Fibroblast of lung (primary cell): ENCODE data around the gene ZNF214. TPM values are rescaled to one million over a fixed set of nuclear protein-coding genes. Genes with fewer than 3 reads are reported as not detected.

Source experiments
- DNase-seq, 2 donors: peaks; one replicate each; pipeline versions ENCODE4 v3.0.0 to v3.0.0-alpha.2; 2010; ENCODE audit warnings: low read depth in 2 of 2
- H2AFZ ChIP-seq: 2 replicates; pipeline ENCODE4 v1.5.1; 2012; ENCODE audit warnings: low read length, control low read depth, inconsistent platforms
- H3K27ac ChIP-seq: 2 replicates; pipeline ENCODE4 v1.5.1; 2011; ENCODE audit warnings: low read length, control low read depth; ENCODE audit not compliant: insufficient read depth
- H3K27me3 ChIP-seq: 2 replicates; pipeline ENCODE4 v1.5.1; 2011; ENCODE audit warnings: mild to moderate bottlenecking, low read length; ENCODE audit not compliant: control insufficient read depth, insufficient read depth
- H3K36me3 ChIP-seq: 2 replicates; pipeline ENCODE4 v1.5.1; 2011; ENCODE audit warnings: low read length; ENCODE audit not compliant: control insufficient read depth, insufficient read depth
- H3K4me1 ChIP-seq: 2 replicates; pipeline ENCODE4 v1.5.1; 2011; ENCODE audit warnings: low read length; ENCODE audit not compliant: control insufficient read depth, insufficient read depth; ENCODE audit errors: extremely low read depth
- H3K4me2 ChIP-seq: 2 replicates; pipeline ENCODE4 v1.5.1; 2011; ENCODE audit warnings: low read length, control low read depth; ENCODE audit not compliant: insufficient read depth; ENCODE audit errors: extremely low read depth
- H3K4me3 ChIP-seq, 4 experiments: fragments of 200-600 bp in 1 of 4; sonication (generic) in 1 of 4; replicated peaks in 1 of 4; 2 replicates each; pipeline ENCODE4 v1.5.1; 2011 to 2016; ENCODE audit warnings: low read length in 4 of 4, low read depth in 3 of 4, mild to moderate bottlenecking in 3 of 4, control low read depth in 2 of 4, inconsistent platforms in 1 of 4, mixed read lengths in 1 of 4; ENCODE audit not compliant: insufficient read depth in 1 of 4; ENCODE audit errors: control extremely low read depth in 1 of 4
- H3K79me2 ChIP-seq: 2 replicates; pipeline ENCODE4 v1.5.1; 2012; ENCODE audit warnings: mild to moderate bottlenecking, low read length, inconsistent platforms; ENCODE audit not compliant: control insufficient read depth, insufficient read depth
- H3K9ac ChIP-seq: 2 replicates; pipeline ENCODE4 v1.5.1; 2011; ENCODE audit warnings: mild to moderate bottlenecking, low read length, control low read depth; ENCODE audit not compliant: insufficient read depth
- H3K9me3 ChIP-seq: 2 replicates; pipeline ENCODE4 v1.5.1; 2012; ENCODE audit warnings: low read depth, low read length; ENCODE audit not compliant: control insufficient read depth, insufficient read depth
- H4K20me1 ChIP-seq: 2 replicates; pipeline ENCODE4 v1.5.1; 2011; ENCODE audit warnings: low read length; ENCODE audit not compliant: control insufficient read depth, insufficient read depth; ENCODE audit errors: extremely low read depth
- CTCF ChIP-seq, 2 donors: IDR thresholded peaks in 1 of 2; conservative IDR thresholded peaks in 1 of 2; 1 replicate in 1 of 2; 2 replicates in 1 of 2; pipeline ENCODE4 v1.5.1; 2011 to 2012; ENCODE audit warnings: low read length in 2 of 2, control low read depth in 1 of 2, inconsistent platforms in 1 of 2, low read depth in 1 of 2, mild to moderate bottlenecking in 1 of 2
- EZH2 ChIP-seq: IDR thresholded peaks from 2 replicates; pipeline ENCODE4 v1.5.1; 2012; ENCODE audit warnings: low read length, control low read depth, mild to moderate bottlenecking; ENCODE audit errors: missing control alignments
- polyA plus RNA-seq, 2 donors: library from polyadenylated mRNA; depleted of rRNA in 1 of 2; stranded (reverse) in 1 of 2; unstranded in 1 of 2; fragments of >200 nt; gene quantifications; 2 replicates each; pipeline ENCODE4 v1.2.1, GENCODE V29; 2011 to 2012; ENCODE audit warnings: missing spikeins in 1 of 2
- total RNA-seq: library from RNA; depleted of rRNA; stranded (reverse); fragments of >200 nt; gene quantifications from 2 replicates; pipeline ENCODE4 v1.2.1, GENCODE V29; 2014

ZNF214 gene
- total and polyA plus RNA-seq, 2 donors (not counting 1 experiment from before 2014, with no cell fraction given) = 1.8 to 9.9 TPM

DNA sequence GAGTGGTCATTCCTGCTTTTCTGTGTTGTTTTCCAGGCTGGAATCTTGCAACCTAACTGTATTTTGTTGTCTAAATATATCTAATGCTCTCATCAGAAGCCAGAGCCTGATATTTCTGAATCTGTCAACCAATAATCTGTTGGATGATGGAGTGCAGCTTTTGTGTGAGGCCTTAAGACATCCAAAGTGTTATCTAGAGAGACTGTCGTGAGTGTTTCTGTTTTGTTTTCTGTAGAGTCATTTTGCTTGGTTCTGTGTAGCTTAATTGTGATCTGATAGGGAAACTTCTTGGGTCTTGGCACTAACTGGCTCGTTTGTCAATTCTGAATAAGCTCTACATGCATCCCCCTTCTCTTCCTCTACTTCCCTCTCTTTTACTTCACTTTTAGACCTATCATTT is 37.5 kb upstream of the ZNF214 start:
- no peak for DNase-seq
- Histone ChIP-seq H3K4me3 (no peak overlapping the region), H3K4me1 (peaks cover 2% of the 10 kb centered on the region), H3K9ac (no peak overlapping the region), H3K27ac (no peak overlapping the region), H3K27me3 (no peaks in the 10 kb centered on the region), H4K20me1 (no peaks in the 10 kb centered on the region), H2AFZ (peak overlapping the region; percentile 50), H3K36me3 (no peaks in the 10 kb centered on the region), H3K79me2 (no peaks in the 10 kb centered on the region), H3K9me3 (no peaks in the 10 kb centered on the region), H3K4me2 (peak overlapping the region; percentile 19)
- no peak for TF ChIP-seq CTCF (conservative IDR thresholded peaks at IDR 0.05 in 1 of 2, IDR thresholded peaks at IDR 0.05 in 1 of 2; ENCODE audit: low read depth in 1 of 2, low read length in 2 of 2)
- no peak for TF ChIP-seq EZH2

- H3K9ac ChIP-seq = no peak overlapping the region
- H2AFZ ChIP-seq = no peak overlapping the region
- H3K27me3 ChIP-seq = no peaks in the 10 kb centered on the region
- no peaks in the 10 kb centered on the region for H3K36me3 ChIP-seq
- H3K79me2 ChIP-seq = no peaks in the 10 kb centered on the region
- H3K4me3 ChIP-seq = no peak overlapping the region
- TF ChIP-seq EZH2 = no peak
- TF ChIP-seq CTCF (conservative IDR thresholded peaks at IDR 0.05 in 1 of 2, IDR thresholded peaks at IDR 0.05 in 1 of 2; ENCODE audit: low read depth in 1 of 2, low read length in 2 of 2) = no peak
- peaks cover 2% of the 10 kb centered on the region for H3K4me1 ChIP-seq
- no peak overlapping the region for H3K27ac ChIP-seq
- H3K9me3 ChIP-seq = no peaks in the 10 kb centered on the region
- DNase-seq = peak in 1 of 2 donors; percentile 1
- H3K4me2 ChIP-seq = no peak overlapping the region
- H4K20me1 ChIP-seq = no peaks in the 10 kb centered on the region
These were observed 36.8 kb upstream of the ZNF214 start for GRCh38 chr11:7056828-7057513.

- no peak overlapping the region for H3K9ac ChIP-seq
- H3K4me3 ChIP-seq = no peak overlapping the region
- H3K4me2 ChIP-seq = no peak overlapping the region
- H3K79me2 ChIP-seq = no peaks in the 10 kb centered on the region
- H3K27ac ChIP-seq = no peak overlapping the region
- H3K36me3 ChIP-seq = no peaks in the 10 kb centered on the region
- H2AFZ ChIP-seq = no peak overlapping the region
- no peak for DNase-seq
- no peak for TF ChIP-seq CTCF (conservative IDR thresholded peaks at IDR 0.05 in 1 of 2, IDR thresholded peaks at IDR 0.05 in 1 of 2; ENCODE audit: low read depth in 1 of 2, low read length in 2 of 2)
- no peak for TF ChIP-seq EZH2
- no peaks in the 10 kb centered on the region for H3K27me3 ChIP-seq
- H3K9me3 ChIP-seq = no peaks in the 10 kb centered on the region
- no peaks in the 10 kb centered on the region for H3K4me1 ChIP-seq
- H4K20me1 ChIP-seq = no peaks in the 10 kb centered on the region
These were observed 30.0 kb upstream of the ZNF214 start for GRCh38 chr11:7050191-7050590.
